Stomach (tissue), 4 donors: ENCODE measurements around the gene ERC2.

Experiments used
- CTCF ChIP-seq, 7 experiments: fragments of 450-650 bp in 4 of 7; fragments of 200-600 bp in 3 of 7; sonication (generic) in 3 of 7; IDR thresholded peaks; one replicate each; pipeline ENCODE4 v1.5.1; 2016 to 2019; ENCODE audit warnings: antibody characterized with exemption in 7 of 7, control low read depth in 2 of 7, mild to moderate bottlenecking in 1 of 7
- POLR2A ChIP-seq, 4 donors: fragments of 450-650 bp; IDR thresholded peaks; one replicate each; pipeline ENCODE4 v1.6.1; 2016; ENCODE audit warnings: antibody characterized with exemption in 4 of 4, control low read depth in 2 of 4, mild to moderate bottlenecking in 1 of 4, moderate library complexity in 1 of 4
- POLR2AphosphoS5 ChIP-seq, 3 donors: sonication (generic); formaldehyde crosslinking; IDR thresholded peaks; one replicate each; pipeline ENCODE4 v1.6.1; 2016; ENCODE audit warnings: antibody characterized with exemption in 3 of 3

- TF ChIP-seq CTCF (IDR thresholded peaks at IDR 0.05) (no peak), POLR2AphosphoS5 (IDR thresholded peaks at IDR 0.05) (no peak), POLR2A (IDR thresholded peaks at IDR 0.05) (no peak)
Measured at GRCh38 chr3:56408761-56409196, 59.5 kb downstream of the ERC2 start.
